DND-41 (cell line): Measurements from ENCODE around the gene LINGO3.
"Not testable (repeated sequence)": the region's sequence is repeated elsewhere in the genome, so short reads cannot be mapped to it uniquely, and the experiment has no call there.

Experiments
- ATAC-seq: fragments of 200-7000 bp; cut with Tn5 transposase; 3 replicates; pipeline ENCODE4 v1.9.1; 2021; ENCODE audit warnings: low read depth; ENCODE audit not compliant: insufficient read depth
- DNase-seq: peaks from one replicate; pipeline ENCODE4 v3.0.0-alpha.2; 2020
- H2AFZ ChIP-seq: 2 replicates; pipeline ENCODE4 v1.6.0; 2012; ENCODE audit warnings: low read depth, low read length
- H3K27ac ChIP-seq: 2 replicates; pipeline ENCODE4 v1.5.1; 2012; ENCODE audit warnings: low read length, inconsistent platforms
- H3K27me3 ChIP-seq: fragments of 200-600 bp; sonication (generic); 2 replicates; pipeline ENCODE4 v1.6.0; 2012; ENCODE audit warnings: low read length, mild to moderate bottlenecking, inconsistent platforms; ENCODE audit not compliant: insufficient read depth, poor library complexity
- H3K36me3 ChIP-seq: 2 replicates; pipeline ENCODE4 v1.5.1; 2012; ENCODE audit warnings: low read length, inconsistent platforms; ENCODE audit not compliant: insufficient read depth
- H3K4me1 ChIP-seq: 2 replicates; pipeline ENCODE4 v1.5.1; 2012; ENCODE audit warnings: mild to moderate bottlenecking, low read length; ENCODE audit not compliant: insufficient read depth
- H3K4me2 ChIP-seq: 2 replicates; pipeline ENCODE4 v1.6.0; 2012; ENCODE audit warnings: mild to moderate bottlenecking, moderate library complexity, low read length, inconsistent platforms; ENCODE audit not compliant: insufficient read depth
- H3K4me3 ChIP-seq, 2 experiments: fragments of 200-600 bp in 1 of 2; shearing (Covaris generic) in 1 of 2; 2 replicates each; pipeline ENCODE4 v1.5.1; 2012 to 2016; ENCODE audit warnings: inconsistent platforms in 2 of 2, low read length in 2 of 2, mild to moderate bottlenecking in 2 of 2, low read depth in 1 of 2, moderate library complexity in 1 of 2
- H3K79me2 ChIP-seq: 2 replicates; pipeline ENCODE4 v1.6.0; 2012; ENCODE audit warnings: low read length, inconsistent platforms; ENCODE audit not compliant: insufficient read depth
- H3K9ac ChIP-seq: 2 replicates; pipeline ENCODE4 v1.6.0; 2012; ENCODE audit warnings: low read depth, mild to moderate bottlenecking, inconsistent platforms, low read length, moderate library complexity
- H3K9me3 ChIP-seq: 2 replicates; pipeline ENCODE4 v1.5.1; 2012; ENCODE audit warnings: low read length, moderate library complexity, mild to moderate bottlenecking, inconsistent platforms; ENCODE audit not compliant: insufficient read depth, severe bottlenecking
- H4K20me1 ChIP-seq: 2 replicates; pipeline ENCODE4 v1.6.0; 2012; ENCODE audit warnings: low read length; ENCODE audit not compliant: insufficient read depth
- CTCF ChIP-seq: IDR thresholded peaks from 2 replicates; pipeline ENCODE4 v1.5.1; 2012; ENCODE audit warnings: borderline replicate concordance, low read length, moderate library complexity, mild to moderate bottlenecking; ENCODE audit not compliant: poor library complexity, severe bottlenecking; ENCODE audit errors: extremely low read depth
- EZH2 ChIP-seq: IDR thresholded peaks from 3 replicates; pipeline ENCODE4 v1.6.1; 2012; ENCODE audit warnings: borderline replicate concordance, low read depth, mild to moderate bottlenecking, moderate library complexity, low read length, inconsistent platforms; ENCODE audit not compliant: severe bottlenecking

Gene LINGO3

GRCh38 chr19:2352121-2352520, 44.2 kb upstream of the LINGO3 start:
- Histone ChIP-seq H3K27me3 (no peaks in the 10 kb centered on the region), H3K9ac (no peak overlapping the region), H4K20me1 (peaks cover 3% of the 10 kb centered on the region), H3K9me3 (no peaks in the 10 kb centered on the region), H3K4me1 (no peaks in the 10 kb centered on the region), H3K36me3 (peaks cover 59% of the 10 kb centered on the region), H3K79me2 (no peaks in the 10 kb centered on the region), H3K4me2 (no peak overlapping the region), H2AFZ (no peak overlapping the region), H3K4me3 (no peak overlapping the region), H3K27ac (no peak overlapping the region)
- DNase-seq (no peak), ATAC-seq (no peak)
- TF ChIP-seq CTCF (no peak), EZH2 (no peak)

GRCh38 chr19:2351591-2351990, 43.6 kb upstream of the LINGO3 start:
- ATAC-seq, result no peak
- H3K4me2 ChIP-seq, result no peak overlapping the region
- H3K36me3 ChIP-seq, result peaks cover 64% of the 10 kb centered on the region
- H3K4me3 ChIP-seq, result no peak overlapping the region
- H3K27me3 ChIP-seq, result no peaks in the 10 kb centered on the region
- H3K79me2 ChIP-seq, result no peaks in the 10 kb centered on the region
- no peaks in the 10 kb centered on the region for H3K4me1 ChIP-seq
- no peak overlapping the region for H2AFZ ChIP-seq
- H3K27ac ChIP-seq, result no peak overlapping the region
- no peak overlapping the region for H3K9ac ChIP-seq
- H4K20me1 ChIP-seq, result peaks cover 3% of the 10 kb centered on the region
- TF ChIP-seq EZH2, result no peak
- H3K9me3 ChIP-seq, result no peaks in the 10 kb centered on the region
- DNase-seq, result no peak

GRCh38 chr19:2350656-2351055, 42.7 kb upstream of the LINGO3 start:
- DNase-seq (no peak), ATAC-seq (no peak)
- Histone ChIP-seq H3K79me2 (no peaks in the 10 kb centered on the region), H3K4me1 (no peaks in the 10 kb centered on the region), H3K9me3 (no peaks in the 10 kb centered on the region), H2AFZ (no peak overlapping the region), H3K36me3 (peaks cover 70% of the 10 kb centered on the region), H3K9ac (no peak overlapping the region), H3K4me3 (no peak overlapping the region), H3K4me2 (no peak overlapping the region), H3K27me3 (no peaks in the 10 kb centered on the region), H4K20me1 (peaks cover 3% of the 10 kb centered on the region), H3K27ac (no peak overlapping the region)
- TF ChIP-seq CTCF (no peak), EZH2 (no peak)

- H3K36me3 ChIP-seq, result peaks cover 78% of the 10 kb centered on the region
- H3K4me2 ChIP-seq, H3K4me1 ChIP-seq, H3K4me3 ChIP-seq, DNase-seq, H3K79me2 ChIP-seq, ATAC-seq, H3K27me3 ChIP-seq, H3K27ac ChIP-seq, H3K9me3 ChIP-seq, H3K9ac ChIP-seq, H2AFZ ChIP-seq, H4K20me1 ChIP-seq: not testable (repeated sequence)
These were observed 41.9 kb upstream of the LINGO3 start for GRCh38 chr19:2349818-2350217.
